H1 (cell line): ENCODE results near the gene NDP. TPM values are rescaled to one million over a fixed set of nuclear protein-coding genes. Genes with fewer than 3 reads are reported as not detected.

ENCODE experiments used
- CTCF ChIA-PET: fragments of 300-600 bp; sonication (Branson Sonifier 250); formaldehyde crosslinking; loops from one replicate; lab custom pipeline; 2021; ENCODE audit not compliant: partially characterized antibody; lab: Charles Lee
- POLR2A ChIA-PET: fragments of 300-600 bp; sonication (Branson Sonifier 250); formaldehyde crosslinking; loops from one replicate; lab custom pipeline; 2021; ENCODE audit warnings: inconsistent platforms; ENCODE audit not compliant: partially characterized antibody; lab: Charles Lee
- DNase-seq, 2 experiments: peaks; one replicate each; pipeline versions ENCODE4 v3.0.0 to v3.0.0-alpha.2; 2010 to 2022; ENCODE audit warnings: low spot score in 2 of 2, low read depth in 1 of 2, mixed read lengths in 1 of 2
- FAIRE-seq: peaks from 2 replicates; lab custom pipeline; 2011; peaks lifted over from hg19 to GRCh38; lab: Jason Lieb, UNC
- H2AFZ ChIP-seq: 2 replicates; pipeline ENCODE4 v1.8.1; 2012; ENCODE audit warnings: low read length, inconsistent platforms
- H2AK5ac ChIP-seq: 2 replicates; pipeline ENCODE4 v1.6.1; 2013; ENCODE audit warnings: low read depth, low read length
- H2BK120ac ChIP-seq: replicated peaks from 2 replicates; pipeline ENCODE3; 2013; ENCODE audit warnings: low read depth, low read length, inconsistent platforms
- H2BK12ac ChIP-seq: 2 replicates; pipeline ENCODE4 v1.6.1; 2013; ENCODE audit warnings: low read depth, low read length
- H2BK15ac ChIP-seq: 2 replicates; pipeline ENCODE4 v1.6.1; 2013; ENCODE audit warnings: low read length
- H2BK20ac ChIP-seq: 2 replicates; pipeline ENCODE4 v1.6.1; 2013; ENCODE audit warnings: low read length
- H2BK5ac ChIP-seq: 2 replicates; pipeline ENCODE4 v1.6.1; 2013; ENCODE audit warnings: low read depth, low read length
- H3K14ac ChIP-seq: 2 replicates; pipeline ENCODE4 v1.6.1; 2013; ENCODE audit warnings: inconsistent platforms; ENCODE audit not compliant: insufficient read length
- H3K18ac ChIP-seq: 2 replicates; pipeline ENCODE4 v1.6.1; 2013; ENCODE audit warnings: low read length; ENCODE audit errors: extremely low read depth
- H3K23ac ChIP-seq: 2 replicates; pipeline ENCODE4 v1.6.1; 2013; ENCODE audit warnings: inconsistent platforms; ENCODE audit not compliant: insufficient read length
- H3K23me2 ChIP-seq: 2 replicates; pipeline ENCODE4 v1.6.1; 2013; ENCODE audit warnings: low read depth, low read length
- H3K27ac ChIP-seq: 2 replicates; pipeline ENCODE4 v1.6.1; 2011; ENCODE audit warnings: low read depth, low read length, inconsistent platforms
- H3K27me3 ChIP-seq, 4 experiments: replicated peaks in 1 of 4; 1 replicate in 1 of 4; 2 replicates in 3 of 4; pipeline versions ENCODE4 v1.6.1 to v1.8.1; 2011 to 2013; ENCODE audit warnings: low read length in 3 of 4, mild to moderate bottlenecking in 3 of 4, inconsistent platforms in 2 of 4, mixed read lengths in 2 of 4, moderate library complexity in 1 of 4; ENCODE audit not compliant: control insufficient read depth in 3 of 4, insufficient read depth in 3 of 4; ENCODE audit errors: extremely low read depth in 1 of 4
- H3K36me3 ChIP-seq, 4 experiments: 2 replicates each; pipeline versions ENCODE4 v1.6.1 to v1.8.1; 2011 to 2013; ENCODE audit warnings: mild to moderate bottlenecking in 4 of 4, low read length in 3 of 4, moderate library complexity in 2 of 4, control low read depth in 1 of 4, inconsistent platforms in 1 of 4; ENCODE audit not compliant: insufficient read depth in 4 of 4, control insufficient read depth in 2 of 4
- H3K4ac ChIP-seq: replicated peaks from 2 replicates; pipeline ENCODE3; 2013; ENCODE audit warnings: low read length, low read depth, mixed read lengths, inconsistent platforms; ENCODE audit not compliant: insufficient read length
- H3K4me1 ChIP-seq, 4 experiments: replicated peaks in 1 of 4; 1 replicate in 1 of 4; 2 replicates in 3 of 4; pipeline versions ENCODE4 v1.6.1 to v1.8.1; 2011 to 2013; ENCODE audit warnings: low read length in 3 of 4, inconsistent platforms in 2 of 4, mixed read lengths in 1 of 4; ENCODE audit not compliant: insufficient read depth in 4 of 4, control insufficient read depth in 3 of 4
- H3K4me2 ChIP-seq, 2 experiments: 2 replicates each; pipeline versions ENCODE4 v1.6.1 to v1.8.1; 2011 to 2013; ENCODE audit warnings: low read depth in 2 of 2, low read length in 2 of 2, control low read depth in 1 of 2, inconsistent platforms in 1 of 2, mild to moderate bottlenecking in 1 of 2; ENCODE audit not compliant: insufficient read depth in 1 of 2
- H3K4me3 ChIP-seq, 4 experiments: fragments of 200-600, 300-600 bp in 1 of 4; sonication (generic), shearing (Covaris generic), sonication (Bioruptor Twin) in 1 of 4; 2 replicates each; pipeline versions ENCODE4 v1.5.1 to v1.8.1; 2011 to 2016; ENCODE audit warnings: low read length in 4 of 4, low read depth in 3 of 4, control low read depth in 2 of 4, inconsistent platforms in 2 of 4, mild to moderate bottlenecking in 2 of 4, mixed read lengths in 1 of 4, moderate library complexity in 1 of 4; ENCODE audit not compliant: insufficient read depth in 2 of 4; ENCODE audit errors: extremely low read depth in 1 of 4
- H3K56ac ChIP-seq: replicated peaks from 2 replicates; pipeline ENCODE3; 2013; ENCODE audit warnings: low read depth, mild to moderate bottlenecking, mixed read lengths, low read length, inconsistent platforms; ENCODE audit not compliant: insufficient read length
- H3K79me1 ChIP-seq: 2 replicates; pipeline ENCODE4 v1.6.1; 2013; ENCODE audit warnings: low read depth, low read length, control low read depth
- H3K79me2 ChIP-seq, 2 experiments: 2 replicates each; pipeline versions ENCODE4 v1.6.1 to v1.8.1; 2012 to 2013; ENCODE audit warnings: low read length in 2 of 2, mild to moderate bottlenecking in 2 of 2, inconsistent platforms in 1 of 2; ENCODE audit not compliant: insufficient read depth in 2 of 2, control insufficient read depth in 1 of 2
- H3K9ac ChIP-seq, 4 experiments: replicated peaks in 1 of 4; 1 replicate in 1 of 4; 2 replicates in 3 of 4; pipeline versions ENCODE4 v1.6.1 to v1.8.1; 2011 to 2013; ENCODE audit warnings: low read depth in 3 of 4, low read length in 3 of 4, control low read depth in 2 of 4, mild to moderate bottlenecking in 2 of 4, moderate library complexity in 2 of 4, inconsistent platforms in 1 of 4; ENCODE audit errors: extremely low read depth in 1 of 4
- H3K9me3 ChIP-seq, 2 experiments: 2 replicates each; pipeline versions ENCODE4 v1.6.1 to v1.8.1; 2012 to 2013; ENCODE audit warnings: mild to moderate bottlenecking in 2 of 2, moderate library complexity in 2 of 2, control low read depth in 1 of 2, inconsistent platforms in 1 of 2, low read depth in 1 of 2, low read length in 1 of 2, mixed read lengths in 1 of 2; ENCODE audit not compliant: insufficient read depth in 2 of 2
- H4K20me1 ChIP-seq, 2 experiments: replicated peaks in 1 of 2; 2 replicates each; pipeline versions ENCODE3 to v1.8.1; 2011 to 2013; ENCODE audit warnings: inconsistent platforms in 2 of 2, low read length in 2 of 2, mild to moderate bottlenecking in 1 of 2; ENCODE audit not compliant: insufficient read depth in 2 of 2, control insufficient read depth in 1 of 2
- H4K5ac ChIP-seq: 2 replicates; pipeline ENCODE4 v1.6.1; 2013; ENCODE audit warnings: low read length, low read depth, mixed read lengths, inconsistent platforms; ENCODE audit not compliant: insufficient read length
- H4K8ac ChIP-seq: 2 replicates; pipeline ENCODE4 v1.8.0; 2013; ENCODE audit warnings: mild to moderate bottlenecking, moderate library complexity, low read length, inconsistent platforms; ENCODE audit not compliant: insufficient read depth; ENCODE audit errors: extremely low read depth
- H4K91ac ChIP-seq: replicated peaks from 2 replicates; pipeline ENCODE3; 2013; ENCODE audit warnings: low read length, mixed read lengths, inconsistent platforms; ENCODE audit not compliant: insufficient read length
- ASH2L ChIP-seq: fragments of 200-600, 300-600 bp; sonication (generic); IDR thresholded peaks from one replicate; pipeline ENCODE4 v1.7.1; 2017; ENCODE audit warnings: low read length
- BACH1 ChIP-seq: IDR thresholded peaks from 2 replicates; pipeline ENCODE4 v1.6.1; 2012; ENCODE audit warnings: low read length, improper control_type of control experiment
- TBP ChIP-seq: IDR thresholded peaks from 2 replicates; pipeline ENCODE4 v1.6.1; 2011; ENCODE audit warnings: low read depth, low read length, improper control_type of control experiment
- WGBS, 2 experiments: shearing (Covaris generic) in 1 of 2; methylation state at CpG; one replicate each; pipeline versions ENCODE4 v1.1.6 to v1.1.7; 2013 to 2015; ENCODE audit warnings: low lambda C conversion rate in 2 of 2, mixed read lengths in 2 of 2, inconsistent platforms in 1 of 2, low coverage in 1 of 2, missing lambda C conversion rate in 1 of 2; ENCODE audit not compliant: insufficient replicate concordance in 2 of 2, insufficient coverage in 1 of 2, insufficient read length in 1 of 2; ENCODE audit errors: extremely low coverage in 1 of 2, missing lambda C conversion rate in 1 of 2; 5-methylcytosine and 5-hydroxymethylcytosine counted together
- polyA plus RNA-seq, 7 experiments: library from polyadenylated mRNA; depleted of rRNA in 3 of 7; stranded (reverse) in 5 of 7; unstranded in 2 of 7; fragments of >200 nt in 5 of 7; fragments of 200-250 nt in 2 of 7; gene quantifications; 1 replicate in 5 of 7; 2 replicates in 1 of 7; 4 replicates in 1 of 7; pipeline versions ENCODE4 v1.2.1 to v1.2.3, GENCODE V29; 2011 to 2013; ENCODE audit warnings: missing spikeins in 2 of 7, mixed read lengths in 2 of 7
- total RNA-seq: library from RNA; stranded (reverse); fragmentation: NEBNext Ultra II Directional; extraction: Animal tissue kit (Norgen Biotek cat#: 25700); gene quantifications from 2 replicates; pipeline ENCODE4 v1.2.1, GENCODE V29; 2021

The NDP gene
- total and polyA plus RNA-seq, 2 of the 8 experiments (the other 6 are each of a cell fraction or from before 2014, with no cell fraction given) = 0.26 to 0.82 TPM

- Histone ChIP-seq H2BK20ac (no peak overlapping the region), H3K79me1 (no peaks in the 10 kb centered on the region), H3K79me2 (no peaks in the 10 kb centered on the region), H3K4me2 (no peak overlapping the region), H3K27me3 (no peaks in the 10 kb centered on the region), H3K4me3 (no peak overlapping the region), H2BK15ac (no peak overlapping the region), H4K8ac (no peak overlapping the region), H3K23me2 (no peaks in the 10 kb centered on the region), H2BK12ac (no peak overlapping the region), H3K4ac (no peak overlapping the region), H3K9ac (no peak overlapping the region), H3K4me1 (no peaks in the 10 kb centered on the region), H3K23ac (no peak overlapping the region), H3K27ac (no peak overlapping the region), H2BK5ac (no peak overlapping the region), H2AK5ac (no peak overlapping the region), H2BK120ac (no peak overlapping the region), H4K20me1 (no peaks in the 10 kb centered on the region), H3K56ac (no peak overlapping the region), H3K9me3 (no peaks in the 10 kb centered on the region), H3K18ac (no peak overlapping the region), H3K14ac (no peak overlapping the region), H3K36me3 (no peaks in the 10 kb centered on the region), H4K5ac (no peak overlapping the region), H4K91ac (no peak overlapping the region), H2AFZ (no peak overlapping the region)
- TF ChIP-seq TBP = no peak
- TF ChIP-seq BACH1 = no peak
- no peak for TF ChIP-seq ASH2L
- POLR2A ChIA-PET = no interaction called here
- 92% methylated on average over 2 of the region's 2 CpGs; no CpG with 5 or more reads in 1 of the 2 experiments for WGBS, 2 experiments
- no peak for DNase-seq
- FAIRE-seq = no peak
- CTCF ChIA-PET = no interaction called here
Measured at GRCh38 chrX:44022964-44023363, 49.8 kb upstream of the NDP start.
